NCI-H510A treated with DMSO at 0.1 percent for 48 hours (cell line): ENCODE results near the gene RABL6.
"Not testable (repeated sequence)": the region's sequence is repeated elsewhere in the genome, so short reads cannot be mapped to it uniquely, and the experiment has no call there.

Experiments used
- DNase-seq: peaks from one replicate; lab custom pipeline; 2025; lab: John Stamatoyannopoulos, UW

The RABL6 gene

GRCh38 chr9:136835162-136835931 lies 27.6 kb downstream of the RABL6 start:
- no peak for DNase-seq

- no peak for DNase-seq
Measured at GRCh38 chr9:136835932-136836904, 28.5 kb downstream of the RABL6 start.

- DNase-seq = no peak
Measured at GRCh38 chr9:136837146-136837855, 29.6 kb downstream of the RABL6 start.

GRCh38 chr9:136837856-136838277 lies 30.1 kb downstream of the RABL6 start:
- not testable (repeated sequence) for DNase-seq

GRCh38 chr9:136838314-136839228 lies 30.8 kb downstream of the RABL6 start:
- no peak for DNase-seq

- DNase-seq = no peak
Measured at GRCh38 chr9:136839229-136840139, 31.7 kb downstream of the RABL6 start.

- DNase-seq = no peak
Measured at GRCh38 chr9:136840140-136840876, 32.6 kb downstream of the RABL6 start.

GRCh38 chr9:136840877-136841645 lies 33.3 kb downstream of the RABL6 start:
- peak; percentile 75 for DNase-seq

GRCh38 chr9:136841646-136842379 lies 34.1 kb downstream of the RABL6 start:
- DNase-seq = peak; percentile 51

GRCh38 chr9:136842380-136842948 lies 34.7 kb downstream of the RABL6 start, which contains the start of gene AJM1:
Gene AJM1, plus strand, starts transcription at chr9:136842478. Its CDS starts 1,937 bp downstream, at chr9:136844415.
- peak; percentile 60 for DNase-seq

- not testable (repeated sequence) for DNase-seq
Measured at GRCh38 chr9:136843159-136843800, 35.5 kb downstream of the RABL6 start.

GRCh38 chr9:136843801-136844740 lies 36.3 kb downstream of the RABL6 start:
- DNase-seq = not testable (repeated sequence)

GRCh38 chr9:136844761-136845464 lies 37.2 kb downstream of the RABL6 start:
- DNase-seq = no peak

GRCh38 chr9:136845465-136846260 lies 37.9 kb downstream of the RABL6 start:
- DNase-seq = no peak
